Naive thymus-derived CD4-positive, alpha-beta T cell (primary cell): ENCODE results near the gene APCS. TPM values are rescaled to one million over a fixed set of nuclear protein-coding genes. Genes with fewer than 3 reads are reported as not detected.

Experiments
- ATAC-seq: fragments of 150-1000 bp; cut with Tn5 transposase; 2 replicates; pipeline ENCODE4 v1.10.0; 2021; ENCODE audit warnings: mild to moderate bottlenecking, moderate library complexity
- CTCF ChIA-PET: fragments of 350-600 bp; sonication (Branson Sonifier 250); formaldehyde crosslinking; loops from one replicate; lab custom pipeline; 2021; ENCODE audit warnings: antibody characterized with exemption; lab: Charles Lee
- POLR2A ChIA-PET: fragments of 350-600 bp; sonication (Branson Sonifier 250); formaldehyde crosslinking; loops from one replicate; lab custom pipeline; 2021; ENCODE audit warnings: antibody characterized with exemption, inconsistent platforms; lab: Charles Lee
- DNase-seq, 9 donors: peaks; one replicate each; pipeline versions ENCODE4 v3.0.0 to v3.0.0-alpha.2; 2020 to 2022; ENCODE audit warnings: mixed read lengths in 1 of 9
- H3K27ac ChIP-seq: one replicate; pipeline ENCODE4 v1.7.0; 2013; ENCODE audit warnings: mild to moderate bottlenecking, low read depth, low read length, moderate library complexity
- H3K27me3 ChIP-seq, 2 donors: one replicate each; pipeline ENCODE4 v1.7.0; 2013; ENCODE audit warnings: low read length in 2 of 2, mild to moderate bottlenecking in 2 of 2, moderate library complexity in 2 of 2; ENCODE audit not compliant: control insufficient read depth in 2 of 2, insufficient read depth in 2 of 2
- H3K36me3 ChIP-seq, 3 experiments: 1 replicate in 2 of 3; 2 replicates in 1 of 3; pipeline ENCODE4 v1.7.0; 2013; ENCODE audit warnings: low read length in 3 of 3, mild to moderate bottlenecking in 3 of 3, moderate library complexity in 1 of 3; ENCODE audit not compliant: insufficient read depth in 3 of 3, control insufficient read depth in 2 of 3
- H3K4me1 ChIP-seq, 2 donors: one replicate each; pipeline ENCODE4 v1.7.0; 2013; ENCODE audit warnings: low read length in 2 of 2, mild to moderate bottlenecking in 2 of 2, moderate library complexity in 1 of 2; ENCODE audit not compliant: control insufficient read depth in 2 of 2, insufficient read depth in 2 of 2
- H3K4me3 ChIP-seq: 2 replicates; pipeline ENCODE4 v1.7.0; 2013; ENCODE audit warnings: mild to moderate bottlenecking, low read length
- H3K9me3 ChIP-seq, 3 experiments: 1 replicate in 2 of 3; 2 replicates in 1 of 3; pipeline ENCODE4 v1.7.0; 2013; ENCODE audit warnings: low read length in 3 of 3; ENCODE audit not compliant: control insufficient read depth in 2 of 3
- H3K27ac Mint-ChIP-seq, 9 donors: one replicate each; pipeline ENCODE4 v1.8.0; 2020 to 2022; ENCODE audit warnings: mixed read lengths in 9 of 9, mild to moderate bottlenecking in 8 of 9, moderate library complexity in 5 of 9, inconsistent platforms in 2 of 9
- H3K27me3 Mint-ChIP-seq, 5 donors: one replicate each; pipeline ENCODE4 v1.8.0; 2021 to 2022; ENCODE audit warnings: mixed read lengths in 5 of 5, mild to moderate bottlenecking in 1 of 5
- H3K36me3 Mint-ChIP-seq, 5 donors: one replicate each; pipeline ENCODE4 v1.8.0; 2020 to 2022; ENCODE audit warnings: mixed read lengths in 5 of 5, mild to moderate bottlenecking in 3 of 5, inconsistent platforms in 1 of 5
- H3K4me1 Mint-ChIP-seq, 7 donors: one replicate each; pipeline ENCODE4 v1.8.0; 2020 to 2022; ENCODE audit warnings: mixed read lengths in 7 of 7, mild to moderate bottlenecking in 3 of 7, inconsistent platforms in 1 of 7
- H3K4me3 Mint-ChIP-seq, 10 donors: one replicate each; pipeline ENCODE4 v1.8.0; 2020 to 2022; ENCODE audit warnings: mild to moderate bottlenecking in 10 of 10, mixed read lengths in 10 of 10, moderate library complexity in 6 of 10, inconsistent platforms in 2 of 10
- H3K9me3 Mint-ChIP-seq, 11 donors: one replicate each; pipeline ENCODE4 v1.8.0; 2020 to 2022; ENCODE audit warnings: mixed read lengths in 11 of 11, mild to moderate bottlenecking in 4 of 11, inconsistent platforms in 1 of 11, moderate library complexity in 1 of 11
- intact Hi-C, 2 donors: fragments of 100-400 bp; cut with micrococcal nuclease; formaldehyde crosslinking; loops; one replicate each; pipeline ENCODE4 v1.15.1; 2023
- polyA plus RNA-seq, 2 donors: library from polyadenylated mRNA; unstranded; fragments of 300-500 nt; fragmentation: Illumina TruSeq; gene quantifications; one replicate each; pipeline ENCODE4 v1.2.3, GENCODE V29; 2021
- total RNA-seq, 6 experiments: library from RNA in 5 of 6; stranded (reverse) in 5 of 6; gene quantifications; 1 replicate in 5 of 6; 2 replicates in 1 of 6; pipeline ENCODE4 v1.2.3 and lab custom pipeline; 2021 to 2026

The APCS gene
- total and polyA plus RNA-seq, 7 experiments from 2014 or later = not detected

- H3K4me1 ChIP-seq = no peaks in the 10 kb centered on the region
- Mint-ChIP-seq H3K4me3 (no peak overlapping the region), H3K36me3 (peaks cover 0 to 4% (median 0%) of the 10 kb centered on the region in 5 donors), H3K27me3 (peaks cover 0 to 73% (median 58%) of the 10 kb centered on the region in 5 donors), H3K27ac (no peak overlapping the region), H3K4me1 (no peaks in the 10 kb centered on the region), H3K9me3 (peaks cover 0 to 13% (median 3%) of the 10 kb centered on the region in 11 donors)
- DNase-seq = no peak
- intact Hi-C loops = no loop called here
- CTCF ChIA-PET = no interaction called here
- POLR2A ChIA-PET = no interaction called here
- H3K27me3 ChIP-seq = no peaks in the 10 kb centered on the region
- no peak for ATAC-seq
- no peaks in the 10 kb centered on the region for H3K36me3 ChIP-seq
- no peak overlapping the region for H3K27ac ChIP-seq
- H3K4me3 ChIP-seq = no peak overlapping the region
- H3K9me3 ChIP-seq = no peaks in the 10 kb centered on the region
Measured at GRCh38 chr1:159598196-159598595, 10.6 kb downstream of the APCS start.

GRCh38 chr1:159600894-159601293 lies 13.3 kb downstream of the APCS start:
- Histone ChIP-seq H3K36me3 (no peaks in the 10 kb centered on the region), H3K27me3 (no peaks in the 10 kb centered on the region), H3K4me1 (no peaks in the 10 kb centered on the region), H3K4me3 (no peak overlapping the region), H3K9me3 (no peaks in the 10 kb centered on the region), H3K27ac (no peak overlapping the region)
- Mint-ChIP-seq H3K27me3 (peaks cover 0 to 62% (median 45%) of the 10 kb centered on the region in 5 donors), H3K9me3 (peaks cover 0 to 16% (median 5%) of the 10 kb centered on the region in 11 donors), H3K27ac (no peak overlapping the region), H3K4me3 (no peak overlapping the region), H3K36me3 (peaks cover 0 to 4% (median 0%) of the 10 kb centered on the region in 5 donors), H3K4me1 (no peaks in the 10 kb centered on the region)
- DNase-seq (no peak), ATAC-seq (no peak)
- ChIA-PET CTCF (no interaction called here), POLR2A (no interaction called here)
- intact Hi-C loops = no loop called here

- CTCF ChIA-PET = no interaction called here
- intact Hi-C loops = no loop called here
- no peak overlapping the region for H3K27ac Mint-ChIP-seq
- peaks cover 0 to 17% (median 6%) of the 10 kb centered on the region in 11 donors for H3K9me3 Mint-ChIP-seq
- H3K27me3 ChIP-seq = no peaks in the 10 kb centered on the region
- H3K4me1 Mint-ChIP-seq = no peaks in the 10 kb centered on the region
- peaks cover 0 to 60% (median 42%) of the 10 kb centered on the region in 5 donors for H3K27me3 Mint-ChIP-seq
- no peak overlapping the region for H3K4me3 ChIP-seq
- no peak overlapping the region for H3K27ac ChIP-seq
- no peaks in the 10 kb centered on the region for H3K4me1 ChIP-seq
- peaks cover 0 to 4% (median 0%) of the 10 kb centered on the region in 5 donors for H3K36me3 Mint-ChIP-seq
- POLR2A ChIA-PET = no interaction called here
- DNase-seq = no peak
- no peaks in the 10 kb centered on the region for H3K36me3 ChIP-seq
- no peak overlapping the region for H3K4me3 Mint-ChIP-seq
- no peak for ATAC-seq
- H3K9me3 ChIP-seq = no peaks in the 10 kb centered on the region
Measured at GRCh38 chr1:159602501-159602999, 14.9 kb downstream of the APCS start.

- H3K4me1 Mint-ChIP-seq = no peaks in the 10 kb centered on the region
- no peaks in the 10 kb centered on the region for H3K4me1 ChIP-seq
- DNase-seq = no peak
- ChIA-PET CTCF (no interaction called here), POLR2A (no interaction called here)
- peaks cover 0 to 29% (median 20%) of the 10 kb centered on the region in 5 donors for H3K27me3 Mint-ChIP-seq
- intact Hi-C loops = no loop called here
- no peak overlapping the region for H3K27ac ChIP-seq
- ATAC-seq = no peak
- no peaks in the 10 kb centered on the region for H3K36me3 ChIP-seq
- H3K4me3 Mint-ChIP-seq = no peak overlapping the region
- H3K27ac Mint-ChIP-seq = no peak overlapping the region
- H3K27me3 ChIP-seq = no peaks in the 10 kb centered on the region
- no peaks in the 10 kb centered on the region for H3K9me3 ChIP-seq
- H3K4me3 ChIP-seq = no peak overlapping the region
- H3K36me3 Mint-ChIP-seq = no peaks in the 10 kb centered on the region
- H3K9me3 Mint-ChIP-seq = peaks cover 0 to 6% (median 2%) of the 10 kb centered on the region in 11 donors
Measured at GRCh38 chr1:159612211-159612885, 24.7 kb downstream of the APCS start.

GRCh38 chr1:159632922-159633321 lies 45.3 kb downstream of the APCS start:
- no peaks in the 10 kb centered on the region for H3K4me1 ChIP-seq
- Mint-ChIP-seq H3K27ac (no peak overlapping the region), H3K36me3 (peaks cover 0 to 3% (median 0%) of the 10 kb centered on the region in 5 donors), H3K4me1 (peaks cover 0 to 2% (median 0%) of the 10 kb centered on the region in 7 donors), H3K27me3 (peaks cover 5 to 44% (median 34%) of the 10 kb centered on the region in 5 donors), H3K4me3 (no peak overlapping the region), H3K9me3 (peaks cover 0 to 8% (median 0%) of the 10 kb centered on the region in 11 donors)
- H3K4me3 ChIP-seq = no peak overlapping the region
- H3K36me3 ChIP-seq = no peaks in the 10 kb centered on the region
- ChIA-PET CTCF (no interaction called here), POLR2A (no interaction called here)
- H3K27me3 ChIP-seq = no peaks in the 10 kb centered on the region
- no peaks in the 10 kb centered on the region for H3K9me3 ChIP-seq
- intact Hi-C loops = no loop called here
- H3K27ac ChIP-seq = no peak overlapping the region
- ATAC-seq (no peak), DNase-seq (no peak)

Other genes with a start within 250 kb of the APCS start
- gene OR10J4, start 155.6 kb upstream of the APCS start, total RNA-seq = not detected
- not detected for gene OR10J4, start 155.6 kb upstream of the APCS start, polyA plus RNA-seq
- not detected for gene OR10J1, start 148.1 kb upstream of the APCS start, total RNA-seq
- not detected for gene OR10J1, start 148.1 kb upstream of the APCS start, polyA plus RNA-seq
- not detected for gene OR10J5, start 51.8 kb upstream of the APCS start, total RNA-seq
- not detected for gene OR10J5, start 51.8 kb upstream of the APCS start, polyA plus RNA-seq
- not detected for gene CRP, start 126.8 kb downstream of the APCS start, total RNA-seq
- not detected for gene CRP, start 126.8 kb downstream of the APCS start, polyA plus RNA-seq
- 10 to 100 TPM in 4 of 5 experiments, 1 to 10 TPM in 1; 7.4 to 18.9 (median 12.2) TPM for gene DUSP23, start 193.1 kb downstream of the APCS start, total RNA-seq
- gene DUSP23, start 193.1 kb downstream of the APCS start, polyA plus RNA-seq = 10 to 100 TPM; 35.0 to 38.0 TPM
- 10 to 100 TPM in 1 of 5 experiments, 1 to 10 TPM in 1, under 1 TPM in 3; 0.27 to 41.4 (median 0.51) TPM for gene FCRL6, start 214.5 kb downstream of the APCS start, total RNA-seq
- gene FCRL6, start 214.5 kb downstream of the APCS start, polyA plus RNA-seq = under 1 TPM; 0.15 to 0.43 TPM
- gene SLAMF8, start 239.0 kb downstream of the APCS start, total RNA-seq = 1 to 10 TPM in 4 of 5 experiments, under 1 TPM in 1; 0.27 to 1.7 (median 1.3) TPM
- not detected for gene SLAMF8, start 239.0 kb downstream of the APCS start, polyA plus RNA-seq